ENCODE measurements around the gene TAF4. TPM values are rescaled to one million over a fixed set of nuclear protein-coding genes. Genes with fewer than 3 reads are reported as not detected.

The TAF4 gene
- total and polyA plus RNA-seq, 2 of the 13 experiments (the other 11 are each of a cell fraction or from before 2014, with no cell fraction given) = 5.9 to 12.0 TPM

- TF ChIP-seq ZNF687 (CRISPR knock-in tag; IDR thresholded peaks at IDR 0.05) (peak; percentile 58), CBX5 (CRISPR knock-in tag; IDR thresholded peaks at IDR 0.05; ENCODE audit: borderline replicate concordance) (no peak; the same call in 1 of the 2 replicates), ZNF333 (CRISPR knock-in tag; IDR thresholded peaks at IDR 0.05; ENCODE audit: borderline replicate concordance) (no peak), ZNF768 (CRISPR knock-in tag; IDR thresholded peaks at IDR 0.05) (no peak), PBX2 (CRISPR knock-in tag; IDR thresholded peaks at IDR 0.05) (no peak), PPARG (CRISPR knock-in tag; conservative IDR thresholded peaks at IDR 0.05) (peak; percentile 68), PRMT3 (CRISPR knock-in tag; IDR thresholded peaks at IDR 0.05; ENCODE audit: borderline replicate concordance, low read depth) (no peak), ZNF563 (CRISPR knock-in tag; IDR thresholded peaks at IDR 0.05) (peak; percentile 45; the same call in 1 of the 2 replicates), HHEX (CRISPR knock-in tag; IDR thresholded peaks at IDR 0.05) (no peak), ZNF574 (CRISPR knock-in tag; IDR thresholded peaks at IDR 0.05) (peak; percentile 69), ZNF839 (CRISPR knock-in tag; IDR thresholded peaks at IDR 0.05; ENCODE audit: borderline replicate concordance) (no peak), TBX2 (CRISPR knock-in tag; IDR thresholded peaks at IDR 0.05; ENCODE audit: borderline replicate concordance) (no peak), NBN (conservative IDR thresholded peaks at IDR 0.05) (no peak)
- TF ChIP-seq, protein P1, sequence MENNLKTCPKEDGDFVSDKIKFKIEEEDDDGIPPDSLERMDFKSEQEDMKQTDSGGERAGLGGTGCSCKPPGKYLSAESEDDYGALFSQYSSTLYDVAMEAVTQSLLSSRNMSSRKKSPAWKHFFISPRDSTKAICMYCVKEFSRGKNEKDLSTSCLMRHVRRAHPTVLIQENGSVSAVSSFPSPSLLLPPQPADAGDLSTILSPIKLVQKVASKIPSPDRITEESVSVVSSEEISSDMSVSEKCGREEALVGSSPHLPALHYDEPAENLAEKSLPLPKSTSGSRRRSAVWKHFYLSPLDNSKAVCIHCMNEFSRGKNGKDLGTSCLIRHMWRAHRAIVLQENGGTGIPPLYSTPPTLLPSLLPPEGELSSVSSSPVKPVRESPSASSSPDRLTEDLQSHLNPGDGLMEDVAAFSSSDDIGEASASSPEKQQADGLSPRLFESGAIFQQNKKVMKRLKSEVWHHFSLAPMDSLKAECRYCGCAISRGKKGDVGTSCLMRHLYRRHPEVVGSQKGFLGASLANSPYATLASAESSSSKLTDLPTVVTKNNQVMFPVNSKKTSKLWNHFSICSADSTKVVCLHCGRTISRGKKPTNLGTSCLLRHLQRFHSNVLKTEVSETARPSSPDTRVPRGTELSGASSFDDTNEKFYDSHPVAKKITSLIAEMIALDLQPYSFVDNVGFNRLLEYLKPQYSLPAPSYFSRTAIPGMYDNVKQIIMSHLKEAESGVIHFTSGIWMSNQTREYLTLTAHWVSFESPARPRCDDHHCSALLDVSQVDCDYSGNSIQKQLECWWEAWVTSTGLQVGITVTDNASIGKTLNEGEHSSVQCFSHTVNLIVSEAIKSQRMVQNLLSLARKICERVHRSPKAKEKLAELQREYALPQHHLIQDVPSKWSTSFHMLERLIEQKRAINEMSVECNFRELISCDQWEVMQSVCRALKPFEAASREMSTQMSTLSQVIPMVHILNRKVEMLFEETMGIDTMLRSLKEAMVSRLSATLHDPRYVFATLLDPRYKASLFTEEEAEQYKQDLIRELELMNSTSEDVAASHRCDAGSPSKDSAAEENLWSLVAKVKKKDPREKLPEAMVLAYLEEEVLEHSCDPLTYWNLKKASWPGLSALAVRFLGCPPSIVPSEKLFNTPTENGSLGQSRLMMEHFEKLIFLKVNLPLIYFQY (CRISPR knock-in tag; IDR thresholded peaks at IDR 0.05; ENCODE audit: borderline replicate concordance) = no peak; the same call in 1 of the 2 replicates
- TF ChIP-seq, protein P2, sequence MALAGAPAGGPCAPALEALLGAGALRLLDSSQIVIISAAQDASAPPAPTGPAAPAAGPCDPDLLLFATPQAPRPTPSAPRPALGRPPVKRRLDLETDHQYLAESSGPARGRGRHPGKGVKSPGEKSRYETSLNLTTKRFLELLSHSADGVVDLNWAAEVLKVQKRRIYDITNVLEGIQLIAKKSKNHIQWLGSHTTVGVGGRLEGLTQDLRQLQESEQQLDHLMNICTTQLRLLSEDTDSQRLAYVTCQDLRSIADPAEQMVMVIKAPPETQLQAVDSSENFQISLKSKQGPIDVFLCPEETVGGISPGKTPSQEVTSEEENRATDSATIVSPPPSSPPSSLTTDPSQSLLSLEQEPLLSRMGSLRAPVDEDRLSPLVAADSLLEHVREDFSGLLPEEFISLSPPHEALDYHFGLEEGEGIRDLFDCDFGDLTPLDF (CRISPR knock-in tag; IDR thresholded peaks at IDR 0.05) = no peak
Measured at GRCh38 chr20:62043131-62043914, 22.4 kb downstream of the TAF4 start (continued).

All from HepG2 (cell line).